Uterus (tissue), 2 donors: ENCODE data around the gene SLX4IP.
A peak's percentile ranks its signal among the peaks of the same experiment; 100 is the strongest.

Source experiments
- CTCF ChIP-seq, 4 experiments: fragments of 200-600 bp in 2 of 4; fragments of 450-650 bp in 2 of 4; sonication (generic) in 2 of 4; IDR thresholded peaks; one replicate each; pipeline ENCODE4 v1.5.1; 2016 to 2019; ENCODE audit warnings: antibody characterized with exemption in 4 of 4, mild to moderate bottlenecking in 2 of 4, moderate library complexity in 1 of 4
- POLR2A ChIP-seq, 2 donors: fragments of 450-650 bp; IDR thresholded peaks; one replicate each; pipeline ENCODE4 v1.6.1; 2016; ENCODE audit warnings: antibody characterized with exemption in 2 of 2, mild to moderate bottlenecking in 1 of 2, moderate library complexity in 1 of 2

GRCh38 chr20:10667077-10667401, 231.9 kb downstream of the SLX4IP start:
- no peak for TF ChIP-seq CTCF (IDR thresholded peaks at IDR 0.05)
- peak in 1 of 2 donors; percentile 13 for TF ChIP-seq POLR2A (IDR thresholded peaks at IDR 0.05)
